Right renal pelvis (tissue), 4 donors: Measurements from ENCODE around the gene PBX3. TPM values are rescaled to one million over a fixed set of nuclear protein-coding genes. Genes with fewer than 3 reads are reported as not detected.

Source experiments
- DNase-seq, 4 donors: peaks; one replicate each; pipeline ENCODE4 v3.0.0-alpha.2; 2013; ENCODE audit warnings: low read depth in 4 of 4, low spot score in 3 of 4, missing footprints in 1 of 4
- polyA plus RNA-seq, 4 donors: library from polyadenylated mRNA; unstranded; fragments of 120-200 nt; gene quantifications; one replicate each; pipeline ENCODE4 v1.2.1, GENCODE V29; 2013; ENCODE audit not compliant: insufficient read length in 4 of 4

The PBX3 gene
- polyA plus RNA-seq, 4 donors: 26.9 to 33.9 (median 31.7) TPM

- DNase-seq: no peak
Observed at GRCh38 chr9:125897481-125897880, 150.3 kb downstream of the PBX3 start.

DNA sequence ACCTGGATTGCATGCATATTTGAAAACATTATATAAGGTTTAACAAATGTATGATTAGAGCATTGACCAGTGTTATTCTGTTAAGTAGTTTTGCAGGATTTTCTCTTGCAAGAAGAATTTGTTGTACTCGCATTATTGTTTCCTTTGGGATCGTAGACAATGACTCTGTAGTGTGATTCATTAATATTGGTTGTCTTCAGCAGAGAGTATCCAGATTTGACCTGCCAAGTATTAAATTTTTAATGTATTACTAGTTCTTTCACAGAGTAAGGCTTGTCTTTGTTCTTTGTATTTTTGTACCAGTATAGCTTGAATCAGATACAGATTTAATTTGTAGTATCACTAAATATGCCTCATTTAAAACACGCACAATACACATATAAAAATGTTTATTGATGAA is 155.0 kb downstream of the PBX3 start:
- DNase-seq: no peak

GRCh38 chr9:125902831-125903512 is 155.8 kb downstream of the PBX3 start:
- DNase-seq: no peak

GRCh38 chr9:125904155-125904851 is 157.1 kb downstream of the PBX3 start:
- DNase-seq: no peak

GRCh38 chr9:125906144-125906543 is 159.0 kb downstream of the PBX3 start:
- DNase-seq: no peak

DNA sequence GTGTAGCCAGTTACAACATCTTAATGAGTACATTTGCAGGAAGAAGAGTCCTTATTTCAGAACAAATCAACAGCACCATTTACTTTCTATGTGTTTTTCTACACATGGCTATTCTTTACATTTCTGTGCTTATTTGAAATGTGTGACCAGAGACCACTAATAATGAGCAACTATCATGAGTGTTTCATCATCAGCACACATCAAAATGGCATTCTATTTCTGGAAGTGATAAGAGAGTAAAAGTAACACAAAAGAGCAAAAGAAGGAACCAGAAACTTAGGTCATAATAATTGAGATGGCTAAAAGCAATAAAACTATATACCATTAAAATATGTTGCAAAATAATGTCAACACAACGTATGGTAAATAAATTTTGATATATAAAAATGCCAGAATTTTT is 159.7 kb downstream of the PBX3 start:
- DNase-seq: no peak

DNA sequence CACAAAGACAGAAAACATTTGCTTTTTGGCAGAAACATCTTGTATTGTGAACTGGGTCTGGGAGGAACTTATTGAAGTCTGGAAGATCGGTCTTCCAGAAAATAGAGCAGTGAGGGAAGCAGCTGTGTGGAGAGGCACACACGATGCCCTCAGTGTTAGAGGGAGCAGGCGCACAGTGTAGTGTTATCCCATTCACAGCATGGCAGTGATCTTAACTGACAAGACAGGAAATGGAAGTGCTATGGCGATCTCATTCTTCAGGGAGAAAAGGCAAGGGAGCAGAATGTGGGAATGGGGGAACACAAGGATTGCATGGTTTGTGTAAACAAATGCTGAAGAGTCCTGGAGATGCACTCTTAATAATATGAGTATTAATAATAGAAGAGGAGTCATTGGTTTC is 161.0 kb downstream of the PBX3 start:
- no peak for DNase-seq

DNA sequence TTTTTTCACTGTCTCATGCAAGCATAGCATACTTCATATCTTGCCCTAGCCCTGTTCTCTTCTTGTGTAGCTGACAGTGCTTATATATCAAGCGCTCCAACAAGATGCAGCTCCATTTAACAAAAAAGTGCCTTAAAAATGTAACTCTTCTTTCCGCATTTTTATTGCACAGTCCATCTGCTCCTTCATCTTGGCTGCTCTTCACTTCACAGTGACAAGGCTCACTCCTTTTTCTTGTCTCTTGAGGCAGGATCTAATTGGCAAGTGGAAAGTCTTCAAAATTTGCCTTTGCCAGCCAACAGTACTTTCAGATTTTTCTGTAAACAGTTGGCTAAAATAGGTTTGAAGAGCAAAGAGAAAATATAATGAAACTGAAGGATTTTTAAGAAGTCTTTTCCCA is 161.8 kb downstream of the PBX3 start:
- DNase-seq: no peak

DNA sequence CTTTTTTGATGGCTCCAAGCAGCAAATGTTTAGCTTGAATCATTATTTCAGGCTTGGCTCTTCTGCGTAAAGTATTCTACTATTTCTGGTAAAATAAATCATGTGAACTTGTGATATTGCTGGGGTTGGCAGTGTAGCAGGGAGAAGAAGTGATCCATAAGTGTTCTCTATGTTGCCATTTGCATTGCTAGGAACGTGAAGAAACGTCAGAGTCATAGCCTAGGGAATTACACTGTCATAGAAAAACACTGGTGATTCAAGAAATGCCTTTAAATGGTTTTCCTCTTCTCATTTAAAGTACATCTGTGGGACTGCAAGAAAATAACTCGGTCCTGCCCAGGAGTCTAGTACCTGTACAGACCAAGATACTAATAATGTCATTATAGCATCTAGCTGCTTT is 162.3 kb downstream of the PBX3 start:
- no peak for DNase-seq

- DNase-seq: no peak
Observed at GRCh38 chr9:125910286-125910685, 163.1 kb downstream of the PBX3 start.

DNA sequence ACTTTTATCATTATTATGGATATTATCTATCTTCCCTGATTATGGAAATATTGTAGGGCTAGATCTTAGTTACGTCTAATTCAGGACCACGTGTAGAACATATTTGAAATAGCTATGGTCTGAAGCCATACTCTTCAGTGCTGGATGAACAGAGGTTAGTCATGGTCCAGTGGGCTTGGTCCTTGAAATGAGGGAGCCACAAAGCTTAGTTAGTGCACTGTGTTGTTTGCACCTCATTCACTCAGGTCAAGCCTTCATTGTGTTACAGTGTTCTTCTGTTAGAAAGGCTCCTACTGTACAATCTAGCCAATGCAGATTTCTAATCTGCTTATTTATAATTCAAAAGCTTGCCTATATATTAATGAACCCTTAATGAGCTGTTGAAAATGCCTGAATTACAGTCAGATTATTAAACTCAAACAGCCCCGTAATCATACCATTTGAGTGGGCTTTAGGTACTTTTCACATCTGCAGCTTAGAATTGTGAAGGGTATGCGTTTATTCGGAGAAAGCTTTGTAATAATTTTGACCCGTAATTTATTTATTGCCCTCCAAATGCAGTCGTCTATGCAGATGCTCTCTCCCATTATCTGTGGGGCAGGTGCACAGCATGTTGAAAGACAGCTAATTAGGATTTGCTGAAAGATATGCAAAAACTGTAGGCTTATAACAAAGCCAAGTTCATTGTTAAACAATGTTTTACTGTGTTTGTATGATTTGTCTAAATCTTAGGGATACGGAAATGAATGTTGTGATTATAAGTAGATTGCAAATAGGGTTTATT is 164.9 kb downstream of the PBX3 start:
- DNase-seq: no peak

DNA sequence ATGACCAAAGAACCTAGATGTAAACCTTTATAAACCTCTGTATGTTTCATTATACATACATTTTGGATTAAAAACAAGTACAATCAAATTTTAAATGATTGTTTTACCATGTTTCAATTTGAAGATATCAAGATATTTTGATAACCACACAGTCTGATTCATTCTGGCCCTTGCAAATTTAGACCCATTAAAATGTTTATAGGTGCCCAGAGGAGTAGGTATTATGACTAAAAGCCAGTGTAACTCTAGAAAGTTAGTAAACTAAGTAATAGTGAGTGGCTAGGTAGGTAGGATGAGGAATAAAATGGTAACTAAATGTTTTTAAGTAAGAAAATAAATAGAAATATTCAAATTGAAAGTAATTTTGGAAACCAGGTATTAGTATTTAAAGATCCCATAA is 165.5 kb downstream of the PBX3 start:
- no peak for DNase-seq

GRCh38 chr9:125913551-125913950 is 166.4 kb downstream of the PBX3 start:
- DNase-seq: no peak

DNA sequence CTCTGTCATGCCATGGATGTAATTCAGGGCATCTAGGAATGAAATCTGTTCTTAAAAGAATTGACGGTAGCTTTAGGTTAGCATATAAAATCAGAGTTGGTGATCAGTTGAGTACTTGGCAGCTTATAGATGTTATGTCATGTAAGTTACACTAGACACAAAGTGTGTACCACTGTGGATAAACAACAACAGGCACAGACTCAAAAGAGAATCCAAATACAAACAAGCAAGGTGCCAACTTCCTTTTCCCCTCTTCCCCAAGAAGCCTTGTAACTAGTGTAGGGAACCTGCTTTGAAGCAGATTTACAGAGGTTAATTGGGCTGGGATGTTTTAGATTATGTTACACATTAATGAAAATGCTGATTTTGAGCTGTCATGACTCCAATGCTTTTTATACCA is 167.2 kb downstream of the PBX3 start:
- DNase-seq: no peak

GRCh38 chr9:125915606-125916005 is 168.4 kb downstream of the PBX3 start:
- DNase-seq: no peak

GRCh38 chr9:125919565-125919964 is 172.4 kb downstream of the PBX3 start:
- no peak for DNase-seq

DNA sequence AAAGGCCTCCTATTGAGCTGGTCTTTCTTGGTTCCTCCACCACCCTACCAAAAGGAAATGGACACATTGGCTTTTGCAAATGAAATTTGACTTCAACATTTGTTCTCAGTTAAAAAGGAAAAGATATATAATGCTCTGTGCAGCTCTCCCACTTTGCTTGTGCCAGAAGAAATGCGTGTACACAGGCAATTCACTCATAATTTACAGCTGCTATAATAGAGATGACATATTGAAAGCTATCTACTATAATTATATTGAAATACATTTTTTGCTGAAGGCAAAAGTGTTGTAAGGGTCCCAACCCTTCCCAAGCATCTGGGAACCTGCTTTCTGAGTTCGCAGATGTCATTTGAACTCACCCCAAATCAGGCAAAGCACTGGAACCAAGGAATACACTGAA is 173.2 kb downstream of the PBX3 start:
- no peak for DNase-seq

- no peak for DNase-seq
Observed at GRCh38 chr9:125922854-125923253, 175.7 kb downstream of the PBX3 start.

DNA sequence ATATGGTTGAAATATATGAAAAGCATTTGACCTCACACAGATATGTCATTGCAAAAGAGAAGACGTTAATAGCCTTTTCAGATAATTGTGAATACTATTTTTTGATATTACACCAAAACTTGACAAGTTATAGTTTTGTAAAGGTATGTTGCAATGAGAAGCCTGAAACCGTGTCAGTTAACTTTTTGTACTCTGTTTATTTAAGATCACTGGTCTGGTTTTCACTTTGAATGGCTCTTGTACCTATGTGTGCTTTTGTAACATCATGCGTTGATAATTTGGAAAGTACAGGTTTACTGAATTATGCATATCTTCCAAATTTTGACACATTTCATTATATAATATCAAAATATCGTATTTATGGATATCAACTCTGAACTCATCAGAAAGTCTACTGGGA is 177.2 kb downstream of the PBX3 start:
- DNase-seq: no peak

- DNase-seq: no peak
Observed at GRCh38 chr9:125926936-125927335, 179.8 kb downstream of the PBX3 start.

DNA sequence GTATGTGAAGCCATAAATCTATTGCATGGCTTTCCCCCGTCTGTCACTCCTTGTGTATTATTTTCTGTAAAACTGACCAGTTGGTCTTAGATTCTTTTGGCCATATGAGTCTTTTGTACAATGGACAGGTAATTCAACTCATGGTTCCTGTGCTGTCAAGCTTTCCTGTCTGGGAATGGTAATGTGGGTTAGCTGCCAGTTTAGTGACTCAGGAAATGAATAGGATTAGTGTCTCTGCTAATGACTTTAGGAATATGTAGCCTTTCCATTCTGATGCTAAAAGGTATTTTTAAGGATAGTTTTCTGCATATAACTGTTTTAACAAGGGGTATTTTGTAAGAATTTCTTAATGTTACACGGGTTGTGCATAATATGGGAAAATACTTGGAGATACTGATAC is 182.7 kb downstream of the PBX3 start:
- no peak for DNase-seq

GRCh38 chr9:125931211-125931610 is 184.0 kb downstream of the PBX3 start:
- no peak for DNase-seq
